WTC11 (cell line): ENCODE data around the gene CD163L1.

Source experiments
- ELF4 ChIP-seq: sonication (generic); formaldehyde crosslinking; IDR thresholded peaks from 2 replicates; pipeline ENCODE4 v1.8.1; 2022; ENCODE audit warnings: low read depth, mild to moderate bottlenecking, moderate library complexity, missing genetic modification reagents
- MYBL2 ChIP-seq: sonication (generic); formaldehyde crosslinking; IDR thresholded peaks from 2 replicates; pipeline ENCODE4 v1.8.1; 2023; ENCODE audit warnings: mild to moderate bottlenecking, moderate library complexity, missing genetic modification reagents
- NFYB ChIP-seq: sonication (generic); formaldehyde crosslinking; conservative IDR thresholded peaks from 2 replicates; pipeline ENCODE4 v1.8.0; 2022; ENCODE audit warnings: low read depth, missing genetic modification reagents
- SMAD3 ChIP-seq: sonication (generic); formaldehyde crosslinking; IDR thresholded peaks from 2 replicates; pipeline ENCODE4 v1.8.0; 2022; ENCODE audit warnings: missing genetic modification reagents, mild to moderate bottlenecking, borderline replicate concordance
- SMAD4 ChIP-seq: sonication (generic); formaldehyde crosslinking; IDR thresholded peaks from 2 replicates; pipeline ENCODE4 v1.8.0; 2022; ENCODE audit warnings: mild to moderate bottlenecking, missing genetic modification reagents
- SP1 ChIP-seq: sonication (generic); formaldehyde crosslinking; conservative IDR thresholded peaks from 2 replicates; pipeline ENCODE4 v1.8.1; 2022; ENCODE audit warnings: missing genetic modification reagents
- TCF7 ChIP-seq: sonication (generic); formaldehyde crosslinking; IDR thresholded peaks from 2 replicates; pipeline ENCODE4 v1.8.0; 2022; ENCODE audit warnings: mild to moderate bottlenecking, low read depth, missing genetic modification reagents, moderate library complexity
- ZNF423 ChIP-seq: fragments of 250-450 bp; sonication (Bioruptor Pico); IDR thresholded peaks from 2 replicates; pipeline ENCODE4 v2.1.2; 2022; ENCODE audit warnings: mild to moderate bottlenecking, moderate library complexity
- TF ChIP-seq, protein P1 (sequence below): fragments of 200-600 bp; IDR thresholded peaks from 2 replicates; pipeline ENCODE4 v1.8.0; 2022; ENCODE audit warnings: antibody characterized with exemption
- TF ChIP-seq, protein P2 (sequence below): sonication (generic); formaldehyde crosslinking; IDR thresholded peaks from 2 replicates; pipeline ENCODE4 v1.8.0; 2022; ENCODE audit warnings: mild to moderate bottlenecking, missing genetic modification reagents
- TF ChIP-seq, protein P3 (sequence below): sonication (generic); formaldehyde crosslinking; IDR thresholded peaks from 2 replicates; pipeline ENCODE4 v1.8.1; 2022; ENCODE audit warnings: mild to moderate bottlenecking, missing genetic modification reagents, moderate library complexity, borderline replicate concordance
- TF ChIP-seq, protein P4 (sequence below): sonication (generic); formaldehyde crosslinking; IDR thresholded peaks from 2 replicates; pipeline ENCODE4 v1.8.1; 2023; ENCODE audit warnings: mild to moderate bottlenecking, moderate library complexity, missing genetic modification reagents

DNA sequence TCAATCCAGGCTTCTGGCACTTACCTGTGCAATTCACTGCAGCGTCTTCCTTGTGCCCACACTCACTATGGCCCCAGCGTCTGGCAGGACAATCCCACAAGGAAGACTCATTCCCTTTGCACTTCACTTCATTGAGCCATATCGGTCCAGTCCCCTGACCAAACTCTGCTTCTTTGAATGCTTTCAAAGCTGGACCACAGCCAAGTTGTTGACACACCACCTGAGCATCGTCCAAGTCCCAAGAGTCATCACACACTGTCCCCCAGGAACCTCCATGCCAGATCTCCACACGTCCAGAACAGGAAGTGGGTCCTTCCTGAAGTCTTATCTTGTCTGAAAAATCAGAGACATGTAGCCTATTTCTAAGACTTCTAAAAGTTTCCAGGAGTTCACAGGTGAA, 39.4 kb upstream of the CD163L1 start:
- no peak for TF ChIP-seq ELF4 (CRISPR knock-in tag)
- no peak for TF ChIP-seq NFYB (CRISPR knock-in tag)
- TF ChIP-seq SMAD4 (CRISPR knock-in tag), result no peak
- no peak for TF ChIP-seq SMAD3 (CRISPR knock-in tag)
- no peak for TF ChIP-seq ZNF423 (CRISPR knock-in tag)
- TF ChIP-seq, protein P1, sequence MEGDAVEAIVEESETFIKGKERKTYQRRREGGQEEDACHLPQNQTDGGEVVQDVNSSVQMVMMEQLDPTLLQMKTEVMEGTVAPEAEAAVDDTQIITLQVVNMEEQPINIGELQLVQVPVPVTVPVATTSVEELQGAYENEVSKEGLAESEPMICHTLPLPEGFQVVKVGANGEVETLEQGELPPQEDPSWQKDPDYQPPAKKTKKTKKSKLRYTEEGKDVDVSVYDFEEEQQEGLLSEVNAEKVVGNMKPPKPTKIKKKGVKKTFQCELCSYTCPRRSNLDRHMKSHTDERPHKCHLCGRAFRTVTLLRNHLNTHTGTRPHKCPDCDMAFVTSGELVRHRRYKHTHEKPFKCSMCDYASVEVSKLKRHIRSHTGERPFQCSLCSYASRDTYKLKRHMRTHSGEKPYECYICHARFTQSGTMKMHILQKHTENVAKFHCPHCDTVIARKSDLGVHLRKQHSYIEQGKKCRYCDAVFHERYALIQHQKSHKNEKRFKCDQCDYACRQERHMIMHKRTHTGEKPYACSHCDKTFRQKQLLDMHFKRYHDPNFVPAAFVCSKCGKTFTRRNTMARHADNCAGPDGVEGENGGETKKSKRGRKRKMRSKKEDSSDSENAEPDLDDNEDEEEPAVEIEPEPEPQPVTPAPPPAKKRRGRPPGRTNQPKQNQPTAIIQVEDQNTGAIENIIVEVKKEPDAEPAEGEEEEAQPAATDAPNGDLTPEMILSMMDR, result no peak
- TF ChIP-seq TCF7 (CRISPR knock-in tag), result no peak
- no peak for TF ChIP-seq SP1 (CRISPR knock-in tag)
- TF ChIP-seq, protein P2, sequence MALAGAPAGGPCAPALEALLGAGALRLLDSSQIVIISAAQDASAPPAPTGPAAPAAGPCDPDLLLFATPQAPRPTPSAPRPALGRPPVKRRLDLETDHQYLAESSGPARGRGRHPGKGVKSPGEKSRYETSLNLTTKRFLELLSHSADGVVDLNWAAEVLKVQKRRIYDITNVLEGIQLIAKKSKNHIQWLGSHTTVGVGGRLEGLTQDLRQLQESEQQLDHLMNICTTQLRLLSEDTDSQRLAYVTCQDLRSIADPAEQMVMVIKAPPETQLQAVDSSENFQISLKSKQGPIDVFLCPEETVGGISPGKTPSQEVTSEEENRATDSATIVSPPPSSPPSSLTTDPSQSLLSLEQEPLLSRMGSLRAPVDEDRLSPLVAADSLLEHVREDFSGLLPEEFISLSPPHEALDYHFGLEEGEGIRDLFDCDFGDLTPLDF (CRISPR knock-in tag), result no peak
- no peak for TF ChIP-seq MYBL2 (CRISPR knock-in tag)
- TF ChIP-seq, protein P3, sequence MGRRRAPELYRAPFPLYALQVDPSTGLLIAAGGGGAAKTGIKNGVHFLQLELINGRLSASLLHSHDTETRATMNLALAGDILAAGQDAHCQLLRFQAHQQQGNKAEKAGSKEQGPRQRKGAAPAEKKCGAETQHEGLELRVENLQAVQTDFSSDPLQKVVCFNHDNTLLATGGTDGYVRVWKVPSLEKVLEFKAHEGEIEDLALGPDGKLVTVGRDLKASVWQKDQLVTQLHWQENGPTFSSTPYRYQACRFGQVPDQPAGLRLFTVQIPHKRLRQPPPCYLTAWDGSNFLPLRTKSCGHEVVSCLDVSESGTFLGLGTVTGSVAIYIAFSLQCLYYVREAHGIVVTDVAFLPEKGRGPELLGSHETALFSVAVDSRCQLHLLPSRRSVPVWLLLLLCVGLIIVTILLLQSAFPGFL (CRISPR knock-in tag), result no peak
- TF ChIP-seq, protein P4, sequence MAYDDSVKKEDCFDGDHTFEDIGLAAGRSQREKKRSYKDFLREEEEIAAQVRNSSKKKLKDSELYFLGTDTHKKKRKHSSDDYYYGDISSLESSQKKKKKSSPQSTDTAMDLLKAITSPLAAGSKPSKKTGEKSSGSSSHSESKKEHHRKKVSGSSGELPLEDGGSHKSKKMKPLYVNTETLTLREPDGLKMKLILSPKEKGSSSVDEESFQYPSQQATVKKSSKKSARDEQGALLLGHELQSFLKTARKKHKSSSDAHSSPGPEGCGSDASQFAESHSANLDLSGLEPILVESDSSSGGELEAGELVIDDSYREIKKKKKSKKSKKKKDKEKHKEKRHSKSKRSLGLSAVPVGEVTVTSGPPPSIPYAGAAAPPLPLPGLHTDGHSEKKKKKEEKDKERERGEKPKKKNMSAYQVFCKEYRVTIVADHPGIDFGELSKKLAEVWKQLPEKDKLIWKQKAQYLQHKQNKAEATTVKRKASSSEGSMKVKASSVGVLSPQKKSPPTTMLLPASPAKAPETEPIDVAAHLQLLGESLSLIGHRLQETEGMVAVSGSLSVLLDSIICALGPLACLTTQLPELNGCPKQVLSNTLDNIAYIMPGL, result no peak
